ENCODE data around the gene NSG2.
"Not testable (repeated sequence)": the region's sequence is repeated elsewhere in the genome, so short reads cannot be mapped to it uniquely, and the experiment has no call there.

Gene NSG2

GRCh38 chr5:174101195-174101730, 55.8 kb downstream of the NSG2 start:
- DNase-seq (ENCODE audit: low read depth, low spot score), result no peak

DNA sequence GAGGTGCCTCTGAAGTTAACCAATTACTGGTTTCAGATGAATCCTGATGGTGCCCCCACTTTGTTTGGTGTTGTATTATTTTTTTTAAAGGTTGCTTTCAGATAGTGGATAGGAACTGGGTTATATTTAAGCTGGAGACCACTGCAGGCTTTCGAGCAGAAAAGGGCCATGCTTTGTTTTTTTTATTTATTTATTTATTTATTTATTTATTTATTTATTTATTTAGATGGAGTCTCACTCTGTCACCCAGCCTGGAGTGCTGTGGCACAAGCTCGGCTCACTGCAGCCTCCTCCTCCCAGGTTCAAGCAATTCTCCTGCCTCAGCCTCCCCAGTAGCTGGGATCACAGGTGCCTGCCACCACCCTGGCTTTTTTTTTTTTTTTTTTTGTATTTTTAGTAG, 57.1 kb downstream of the NSG2 start:
- DNase-seq (ENCODE audit: low read depth, low spot score), result not testable (repeated sequence)

- DNase-seq (ENCODE audit: low read depth, low spot score), result no peak
These were observed 61.6 kb downstream of the NSG2 start for GRCh38 chr5:174106997-174107655.

DNA sequence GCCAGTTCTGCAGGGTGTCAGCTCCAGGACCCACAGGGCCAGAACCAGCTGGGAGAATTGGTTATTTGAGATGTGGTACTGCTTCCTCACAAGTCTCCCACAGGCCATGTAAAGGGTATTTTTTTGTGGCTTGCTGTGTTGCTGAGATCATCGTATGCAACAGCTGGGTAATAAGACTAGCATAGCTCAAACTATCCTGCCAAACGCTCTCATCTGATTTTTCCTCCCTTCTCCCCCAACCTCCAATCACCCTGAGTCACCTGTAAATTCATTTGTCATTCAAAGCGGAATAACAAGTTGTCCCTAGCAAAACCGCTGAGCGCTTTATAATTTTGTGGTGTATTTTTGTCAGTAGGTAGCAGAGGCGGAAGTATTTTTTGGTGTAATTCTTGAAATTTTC, 63.2 kb downstream of the NSG2 start:
- DNase-seq (ENCODE audit: low read depth, low spot score), result no peak

DNA sequence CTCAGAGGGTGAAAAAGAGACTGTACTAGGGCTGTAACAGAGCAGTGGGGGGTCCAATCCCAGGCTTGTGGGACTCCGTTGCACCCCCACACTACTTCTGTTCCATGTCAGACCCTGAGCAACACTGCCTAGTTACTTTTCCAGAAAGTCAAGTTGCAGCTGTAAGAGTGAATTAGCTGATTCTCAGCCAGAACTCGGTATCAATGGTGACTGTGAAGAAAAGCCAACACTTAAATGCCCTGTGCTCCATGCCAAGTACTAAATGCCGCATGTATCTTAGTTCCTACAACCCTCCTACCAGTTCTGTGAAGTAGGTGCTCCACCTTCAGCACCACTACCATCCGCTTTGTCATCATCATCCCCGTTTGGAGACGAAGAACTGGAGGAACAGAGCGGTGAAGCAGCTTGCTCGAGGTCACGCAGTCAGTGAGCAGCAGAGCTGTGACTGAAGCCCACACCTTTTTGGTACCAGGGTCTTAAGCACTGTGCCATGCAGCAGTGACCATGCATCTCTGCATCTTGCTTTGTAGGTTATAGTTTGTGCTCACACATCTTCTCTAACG, 64.3 kb downstream of the NSG2 start:
- DNase-seq (ENCODE audit: low read depth, low spot score), result no peak

DNA sequence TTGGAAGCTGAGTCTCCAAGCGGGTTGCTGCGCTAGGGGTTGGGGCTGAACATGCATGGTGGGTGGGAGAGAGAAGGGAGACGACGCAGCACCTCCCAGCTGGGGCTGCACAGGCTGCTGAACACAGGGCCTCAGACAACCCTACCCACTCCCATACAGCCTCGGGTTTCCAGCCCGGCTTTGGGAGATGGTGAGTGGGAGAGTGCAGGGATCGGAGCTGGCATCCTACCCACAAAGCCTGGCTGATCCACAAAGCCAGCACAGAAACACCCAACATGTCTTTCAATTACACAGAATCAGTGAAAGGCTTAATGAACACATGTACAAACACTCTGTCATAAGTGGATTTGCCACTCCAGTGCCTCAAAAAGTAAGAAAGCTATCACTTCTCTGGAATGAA, 64.8 kb downstream of the NSG2 start:
- no peak for DNase-seq (ENCODE audit: low read depth, low spot score)

GRCh38 chr5:174111287-174111973, 65.9 kb downstream of the NSG2 start:
- no peak for DNase-seq (ENCODE audit: low read depth, low spot score)

DNA sequence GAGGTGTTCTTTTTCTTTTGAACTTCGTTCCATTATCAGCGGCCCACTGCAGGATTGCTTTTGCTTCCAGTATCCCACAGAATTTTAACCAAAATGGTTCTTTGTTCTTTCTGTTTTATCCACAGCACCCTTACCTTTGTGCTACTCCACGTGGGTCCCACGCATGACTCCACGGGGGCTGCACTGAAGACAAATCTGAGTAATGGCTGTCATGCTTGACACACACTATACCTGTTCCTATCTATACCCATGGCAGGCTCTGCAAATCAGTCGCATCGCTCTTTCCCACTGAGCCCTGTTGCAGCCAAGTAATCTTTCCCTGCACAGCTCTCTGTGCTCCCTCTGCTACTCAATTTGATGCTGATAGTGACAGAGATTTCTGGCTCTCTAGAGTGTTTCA, 69.7 kb downstream of the NSG2 start:
- DNase-seq (ENCODE audit: low read depth, low spot score), result no peak

GRCh38 chr5:174118823-174119467, 73.4 kb downstream of the NSG2 start:
- DNase-seq (ENCODE audit: low read depth, low spot score), result no peak

DNA sequence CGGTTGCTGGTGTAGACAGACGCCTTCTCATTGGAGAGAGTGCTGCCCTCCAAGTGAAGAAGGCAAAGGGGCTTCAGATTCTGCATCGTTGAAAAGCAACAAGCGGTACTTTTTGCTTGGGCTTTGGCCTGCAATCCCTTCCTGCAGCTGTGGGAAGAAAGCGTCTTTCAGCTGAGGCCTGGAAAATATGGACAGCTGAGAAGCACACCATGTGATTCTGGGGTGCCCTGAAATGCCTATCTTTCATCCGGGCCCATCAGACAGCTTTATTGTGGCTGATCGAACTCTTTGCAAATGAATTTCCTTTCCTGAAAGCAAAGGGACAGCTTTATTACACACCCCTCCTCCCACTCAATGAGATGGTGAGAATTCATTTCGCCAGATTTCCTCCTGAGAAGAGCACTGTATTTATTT, 74.0 kb downstream of the NSG2 start:
- DNase-seq (ENCODE audit: low read depth, low spot score), result no peak

DNA sequence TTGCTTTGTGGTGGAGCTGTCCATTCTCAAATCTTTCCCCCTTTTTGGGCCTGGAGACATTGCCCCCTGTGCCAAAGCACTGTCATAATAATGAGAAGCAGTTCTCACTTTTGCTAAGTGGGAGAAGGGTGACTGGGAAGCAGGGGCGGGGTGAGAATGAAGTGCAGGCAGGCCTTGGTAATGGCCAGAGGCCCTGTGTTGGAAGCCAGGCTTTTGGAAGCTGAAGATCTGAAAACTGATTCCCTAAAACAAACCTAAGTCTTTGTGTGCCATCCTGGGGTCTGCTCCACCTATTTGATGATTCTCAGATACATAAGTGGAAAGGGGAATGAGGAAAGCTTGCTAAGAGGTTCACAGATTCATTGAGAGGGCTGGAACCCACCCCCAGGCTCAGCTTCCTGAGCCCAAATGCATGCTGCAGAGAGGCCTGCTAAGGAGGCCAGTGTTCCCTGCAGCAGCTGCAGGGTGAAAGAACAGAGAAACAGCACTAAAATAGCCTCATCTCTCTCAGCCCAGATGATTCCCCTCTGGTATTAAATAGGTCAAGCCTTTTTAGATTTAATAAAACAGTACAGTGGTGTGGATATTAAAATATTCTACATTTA, 75.0 kb downstream of the NSG2 start:
- DNase-seq (ENCODE audit: low read depth, low spot score), result no peak

DNA sequence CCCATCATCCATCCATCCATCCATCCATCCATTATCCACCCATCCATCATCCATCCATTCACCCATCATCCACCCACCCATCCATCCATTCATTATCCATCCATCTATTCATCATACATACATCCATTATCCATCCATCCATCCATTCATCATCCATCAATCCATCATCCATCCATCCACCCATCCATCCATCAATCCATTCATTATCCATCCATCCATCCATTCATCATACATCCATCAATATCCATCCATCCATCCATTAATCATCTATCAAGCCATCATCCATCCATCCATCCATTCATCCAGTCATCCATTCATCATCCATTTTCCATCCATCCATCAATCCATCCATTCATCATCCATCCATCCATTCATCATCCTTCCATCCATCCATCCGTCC, 89.0 kb downstream of the NSG2 start:
- DNase-seq (ENCODE audit: low read depth, low spot score), result no peak

DNA sequence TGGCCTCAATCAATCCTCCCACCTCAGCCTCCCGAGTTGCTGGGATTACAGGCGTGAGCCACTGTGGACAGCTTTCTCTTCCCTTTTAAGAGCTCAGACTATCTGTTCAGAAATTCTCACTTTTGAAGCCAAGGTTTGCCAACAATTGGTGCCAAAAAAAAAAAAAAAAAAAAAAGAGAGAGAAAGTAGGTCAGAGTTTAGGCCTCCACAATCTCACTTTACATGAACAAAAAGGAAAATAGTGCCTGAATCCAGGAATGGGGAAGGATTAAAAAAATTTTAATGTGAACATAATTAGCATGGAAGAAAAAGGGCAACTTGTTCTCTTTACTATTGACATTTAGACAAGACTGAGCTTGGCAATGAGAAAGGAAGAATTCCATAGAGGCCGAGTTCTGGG, 94.1 kb downstream of the NSG2 start:
- no peak for DNase-seq (ENCODE audit: low read depth, low spot score)

DNA sequence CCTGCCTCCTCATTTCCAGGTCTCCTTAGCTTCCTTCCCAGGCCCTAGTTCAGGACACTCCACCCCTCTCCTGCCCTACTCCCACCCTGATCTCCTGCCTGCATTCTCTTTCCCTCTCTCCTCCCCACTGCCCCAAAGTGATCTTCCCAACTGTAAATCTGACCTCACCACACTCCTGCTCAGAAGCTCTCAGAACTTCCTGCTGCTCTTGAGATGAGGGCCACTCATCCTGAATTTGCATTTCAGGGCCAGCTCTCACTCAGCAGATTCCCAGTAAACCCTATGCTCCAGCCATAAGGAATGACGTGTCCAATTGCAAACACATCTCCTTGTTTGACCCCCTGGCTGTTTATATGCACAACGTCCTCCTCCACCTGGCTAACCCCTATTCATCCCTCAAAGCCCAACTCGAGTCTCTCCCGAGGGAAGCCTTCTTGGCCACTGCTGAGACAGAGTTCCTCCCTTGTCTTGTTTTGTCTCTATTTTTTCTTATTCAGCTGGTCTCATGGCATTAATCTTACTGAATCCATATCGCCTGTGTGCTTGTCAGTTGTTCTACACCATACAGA, 95.0 kb downstream of the NSG2 start:
- DNase-seq (ENCODE audit: low read depth, low spot score), result peak; percentile 24

GRCh38 chr5:174141398-174141797, 95.9 kb downstream of the NSG2 start:
- no peak for DNase-seq (ENCODE audit: low read depth, low spot score)

DNA sequence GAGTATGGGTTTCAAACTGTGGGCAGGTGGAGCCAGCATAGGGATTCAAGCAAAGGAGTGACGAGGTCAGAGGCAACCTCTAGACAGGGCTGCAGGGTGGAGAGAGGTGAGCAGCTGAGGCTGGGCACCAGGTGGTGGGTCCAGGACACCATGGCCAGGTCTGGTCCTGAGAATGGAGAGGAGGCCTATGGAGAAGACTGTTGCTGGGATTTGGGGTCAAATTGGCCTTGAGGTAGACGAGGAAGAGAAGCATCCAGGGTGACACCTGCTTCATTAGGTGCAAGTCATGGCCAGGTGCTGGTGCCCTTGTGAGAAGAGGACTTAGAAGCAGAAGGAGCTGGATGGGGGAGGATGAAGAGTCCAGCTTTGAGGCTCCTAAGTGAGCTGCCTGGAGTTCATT, 99.6 kb downstream of the NSG2 start:
- DNase-seq (ENCODE audit: low read depth, low spot score), result no peak

GRCh38 chr5:174145821-174146220, 100.3 kb downstream of the NSG2 start:
- peak; percentile 28 for DNase-seq (ENCODE audit: low read depth, low spot score)

GRCh38 chr5:174146556-174146955, 101.0 kb downstream of the NSG2 start:
- DNase-seq (ENCODE audit: low read depth, low spot score), result no peak

- DNase-seq (ENCODE audit: low read depth, low spot score), result not testable (repeated sequence)
These were observed 101.5 kb downstream of the NSG2 start for GRCh38 chr5:174147012-174147411.

- DNase-seq (ENCODE audit: low read depth, low spot score), result no peak
These were observed 102.0 kb downstream of the NSG2 start for GRCh38 chr5:174147551-174147950.

DNA sequence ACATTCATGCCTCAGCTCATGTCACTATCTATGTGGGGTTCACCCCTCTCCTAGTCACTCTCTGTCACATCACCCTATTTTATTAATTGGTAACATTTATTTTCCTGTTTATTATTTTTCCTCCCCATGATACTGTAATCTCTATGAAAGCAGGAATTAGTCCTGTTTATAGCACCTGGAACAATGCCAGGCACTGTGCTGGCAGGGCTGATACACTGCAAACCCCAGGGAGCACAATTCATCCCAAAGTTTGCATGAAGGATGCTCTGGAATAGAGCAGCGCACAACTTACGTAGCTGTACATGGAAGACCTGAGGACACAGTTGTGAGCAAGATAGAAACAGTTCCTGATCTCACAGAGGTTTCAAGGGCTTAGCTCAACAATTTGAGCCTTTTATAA, 103.2 kb downstream of the NSG2 start:
- no peak for DNase-seq (ENCODE audit: low read depth, low spot score)

GRCh38 chr5:174149426-174149825, 103.9 kb downstream of the NSG2 start:
- no peak for DNase-seq (ENCODE audit: low read depth, low spot score)
